ENCODE data around the gene TWSG1. TPM values are rescaled to one million over a fixed set of nuclear protein-coding genes. Genes with fewer than 3 reads are reported as not detected.

TWSG1 gene
- polyA plus RNA-seq, 1 experiment, result 328 TPM

DNA sequence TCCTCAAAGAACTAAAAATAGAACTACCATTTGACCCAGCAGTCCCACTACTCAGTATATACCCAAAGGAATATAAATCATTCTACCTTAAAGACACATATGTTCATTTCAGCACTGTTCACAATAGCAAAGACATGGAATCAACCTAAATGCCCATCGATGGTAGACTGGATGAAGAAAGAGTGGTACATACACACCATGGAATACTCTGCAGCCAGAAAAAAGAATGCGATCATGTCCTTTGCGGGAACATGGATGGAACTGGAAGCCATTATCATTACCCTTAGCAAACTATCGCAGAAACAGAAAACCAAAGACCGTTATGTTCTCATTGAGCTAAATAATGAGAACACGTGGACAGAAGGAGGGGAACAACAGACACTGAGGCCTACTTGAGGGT lies 44.5 kb downstream of the TWSG1 start:
- TF ChIP-seq CTCF (IDR thresholded peaks at IDR 0.05; ENCODE audit: low read depth, low read length), result no peak
- Histone ChIP-seq H3K4me3 (ENCODE audit: low read depth, low read length) (no peak overlapping the region), H3K27me3 (ENCODE audit: control insufficient read depth, insufficient read depth, low read length) (no peaks in the 10 kb centered on the region), H3K9me3 (ENCODE audit: control insufficient read depth, insufficient read depth, low read length) (no peaks in the 10 kb centered on the region), H3K27ac (ENCODE audit: low read depth, low read length) (no peak overlapping the region)
- POLR2A ChIA-PET, result no interaction called here
- no peak for DNase-seq (ENCODE audit: low read depth, low spot score)
- CTCF ChIA-PET, result no interaction called here

DNA sequence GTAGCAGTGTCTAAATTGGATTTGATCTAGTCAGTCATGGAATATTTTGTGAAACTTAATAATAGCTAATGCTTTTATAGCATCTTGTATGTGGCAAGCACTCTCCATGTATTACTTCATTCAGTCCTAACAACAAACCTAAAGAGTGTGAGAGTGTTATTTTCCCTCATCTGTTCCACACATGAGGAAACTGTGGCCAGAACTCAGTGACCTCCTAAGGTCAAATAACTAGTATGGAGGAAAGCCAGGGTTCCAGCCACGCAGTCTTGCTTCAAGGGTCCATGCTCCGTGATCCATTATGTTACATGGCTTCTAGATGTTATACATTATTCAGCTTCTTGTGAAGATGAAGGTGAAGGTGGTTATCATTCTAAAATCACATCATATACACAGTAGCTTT lies 45.5 kb downstream of the TWSG1 start:
- ChIA-PET POLR2A (interaction anchor here (1.0 to 1.1 kb wide), 2 partner anchors 31 to 42 kb away, joined by 3 to 4 read pairs; no protein-coding TSS in a partner anchor), CTCF (interaction anchor here (1.1 to 2.1 kb wide), 2 partner anchors 136 to 224 kb away, joined by 3 to 6 read pairs; no protein-coding TSS in a partner anchor)
- H3K9me3 ChIP-seq (ENCODE audit: control insufficient read depth, insufficient read depth, low read length), result no peaks in the 10 kb centered on the region
- peak; percentile 6 for DNase-seq (ENCODE audit: low read depth, low spot score)
- TF ChIP-seq CTCF (IDR thresholded peaks at IDR 0.05; ENCODE audit: low read depth, low read length), result no peak
- H3K4me3 ChIP-seq (ENCODE audit: low read depth, low read length), result no peak overlapping the region
- no peak overlapping the region for H3K27ac ChIP-seq (ENCODE audit: low read depth, low read length)
- no peaks in the 10 kb centered on the region for H3K27me3 ChIP-seq (ENCODE audit: control insufficient read depth, insufficient read depth, low read length)

- CTCF ChIA-PET, result interaction anchor here (1.1 to 2.1 kb wide), 2 partner anchors 136 to 224 kb away, joined by 3 to 6 read pairs; no protein-coding TSS in a partner anchor
- no peaks in the 10 kb centered on the region for H3K27me3 ChIP-seq (ENCODE audit: control insufficient read depth, insufficient read depth, low read length)
- H3K27ac ChIP-seq (ENCODE audit: low read depth, low read length), result no peak overlapping the region
- no peak for TF ChIP-seq CTCF (IDR thresholded peaks at IDR 0.05; ENCODE audit: low read depth, low read length)
- POLR2A ChIA-PET, result interaction anchor here (1.0 to 1.1 kb wide), 2 partner anchors 32 to 43 kb away, joined by 3 to 4 read pairs; no protein-coding TSS in a partner anchor
- H3K9me3 ChIP-seq (ENCODE audit: control insufficient read depth, insufficient read depth, low read length), result no peaks in the 10 kb centered on the region
- no peak overlapping the region for H3K4me3 ChIP-seq (ENCODE audit: low read depth, low read length)
- DNase-seq (ENCODE audit: low read depth, low spot score), result peak; percentile 20
These were observed 46.2 kb downstream of the TWSG1 start for GRCh38 chr18:9380621-9381395.

GRCh38 chr18:9386879-9387278 lies 52.3 kb downstream of the TWSG1 start:
- H3K4me3 ChIP-seq (ENCODE audit: low read depth, low read length), result no peak overlapping the region
- H3K27ac ChIP-seq (ENCODE audit: low read depth, low read length), result no peak overlapping the region
- no peak for TF ChIP-seq CTCF (IDR thresholded peaks at IDR 0.05; ENCODE audit: low read depth, low read length)
- ChIA-PET POLR2A (no interaction called here), CTCF (interaction anchor here (0.7 kb wide), 1 partner anchor 329 kb away, joined by 9 read pairs; no protein-coding TSS in a partner anchor)
- H3K9me3 ChIP-seq (ENCODE audit: control insufficient read depth, insufficient read depth, low read length), result peaks cover 6% of the 10 kb centered on the region
- no peaks in the 10 kb centered on the region for H3K27me3 ChIP-seq (ENCODE audit: control insufficient read depth, insufficient read depth, low read length)
- DNase-seq (ENCODE audit: low read depth, low spot score), result no peak

DNA sequence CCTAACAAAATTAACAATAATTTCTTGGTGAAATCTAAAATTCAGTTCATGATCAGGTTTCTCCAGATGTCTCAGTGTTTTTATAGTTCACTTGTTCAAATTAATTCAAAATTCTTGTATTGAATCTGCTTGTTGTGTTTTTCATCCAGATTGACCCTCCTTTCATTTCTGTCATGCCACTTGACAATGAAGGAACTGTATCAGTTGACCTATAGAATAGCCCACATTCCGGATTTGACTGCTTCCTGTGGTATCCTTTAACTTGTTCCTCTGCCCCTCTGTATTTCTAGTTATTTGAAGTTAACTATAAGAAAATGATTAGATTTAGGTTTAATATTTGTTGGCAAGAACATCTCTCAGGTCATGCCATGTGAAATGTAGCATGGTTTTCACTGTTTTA lies 53.3 kb downstream of the TWSG1 start:
- H3K4me3 ChIP-seq (ENCODE audit: low read depth, low read length), result no peak overlapping the region
- DNase-seq (ENCODE audit: low read depth, low spot score), result no peak
- no peak for TF ChIP-seq CTCF (IDR thresholded peaks at IDR 0.05; ENCODE audit: low read depth, low read length)
- peaks cover 6% of the 10 kb centered on the region for H3K9me3 ChIP-seq (ENCODE audit: control insufficient read depth, insufficient read depth, low read length)
- ChIA-PET CTCF (interaction anchor here (0.6 to 0.7 kb wide), 2 partner anchors 32 to 330 kb away, joined by 3 to 9 read pairs; no protein-coding TSS in a partner anchor), POLR2A (no interaction called here)
- H3K27ac ChIP-seq (ENCODE audit: low read depth, low read length), result no peak overlapping the region
- H3K27me3 ChIP-seq (ENCODE audit: control insufficient read depth, insufficient read depth, low read length), result no peaks in the 10 kb centered on the region
